Bronchial epithelial cell (primary cell): ENCODE data around the gene AGPAT3. TPM values are rescaled to one million over a fixed set of nuclear protein-coding genes. Genes with fewer than 3 reads are reported as not detected.
A peak's percentile ranks its signal among the peaks of the same experiment; 100 is the strongest.

Experiments used
- DNase-seq: peaks from one replicate; pipeline ENCODE4 v3.0.0-alpha.2; 2010; ENCODE audit warnings: low read depth
- FAIRE-seq: peaks from 2 replicates; lab custom pipeline; 2011; peaks lifted over from hg19 to GRCh38; lab: Jason Lieb, UNC
- H3K27me3 ChIP-seq: 2 replicates; pipeline ENCODE4 v1.5.1; 2011; ENCODE audit warnings: low read length; ENCODE audit not compliant: control insufficient read depth, insufficient read depth
- H3K36me3 ChIP-seq: 2 replicates; pipeline ENCODE4 v1.5.1; 2011; ENCODE audit warnings: low read length; ENCODE audit not compliant: control insufficient read depth, insufficient read depth
- H3K4me3 ChIP-seq: 2 replicates; pipeline ENCODE4 v1.5.1; 2011; ENCODE audit warnings: mild to moderate bottlenecking, low read depth, low read length, control low read depth
- total RNA-seq: library from RNA; depleted of rRNA; stranded (reverse); fragments of >200 nt; gene quantifications from 2 replicates; pipeline ENCODE4 v1.2.1, GENCODE V29; 2014
- TF ChIP-seq, protein P1 (sequence below): IDR thresholded peaks from 2 replicates; pipeline ENCODE4 v1.5.1; 2011; ENCODE audit warnings: mild to moderate bottlenecking, moderate library complexity, low read length, control low read depth, inconsistent platforms; ENCODE audit not compliant: insufficient read depth, severe bottlenecking

The AGPAT3 gene
- total RNA-seq, 1 donor from 2014 or later: 40.5 TPM

- no peak for FAIRE-seq
- peak; percentile 40 for DNase-seq
- Histone ChIP-seq H3K27me3 (no peaks in the 10 kb centered on the region), H3K4me3 (peak overlapping the region; percentile 57), H3K36me3 (peaks cover 5% of the 10 kb centered on the region)
- TF ChIP-seq, protein P1, sequence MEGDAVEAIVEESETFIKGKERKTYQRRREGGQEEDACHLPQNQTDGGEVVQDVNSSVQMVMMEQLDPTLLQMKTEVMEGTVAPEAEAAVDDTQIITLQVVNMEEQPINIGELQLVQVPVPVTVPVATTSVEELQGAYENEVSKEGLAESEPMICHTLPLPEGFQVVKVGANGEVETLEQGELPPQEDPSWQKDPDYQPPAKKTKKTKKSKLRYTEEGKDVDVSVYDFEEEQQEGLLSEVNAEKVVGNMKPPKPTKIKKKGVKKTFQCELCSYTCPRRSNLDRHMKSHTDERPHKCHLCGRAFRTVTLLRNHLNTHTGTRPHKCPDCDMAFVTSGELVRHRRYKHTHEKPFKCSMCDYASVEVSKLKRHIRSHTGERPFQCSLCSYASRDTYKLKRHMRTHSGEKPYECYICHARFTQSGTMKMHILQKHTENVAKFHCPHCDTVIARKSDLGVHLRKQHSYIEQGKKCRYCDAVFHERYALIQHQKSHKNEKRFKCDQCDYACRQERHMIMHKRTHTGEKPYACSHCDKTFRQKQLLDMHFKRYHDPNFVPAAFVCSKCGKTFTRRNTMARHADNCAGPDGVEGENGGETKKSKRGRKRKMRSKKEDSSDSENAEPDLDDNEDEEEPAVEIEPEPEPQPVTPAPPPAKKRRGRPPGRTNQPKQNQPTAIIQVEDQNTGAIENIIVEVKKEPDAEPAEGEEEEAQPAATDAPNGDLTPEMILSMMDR: no peak
Observed at GRCh38 chr21:43866659-43867331, 1.8 kb downstream of the AGPAT3 start.

GRCh38 chr21:43867332-43867703 is 2.3 kb downstream of the AGPAT3 start:
- DNase-seq (no peak), FAIRE-seq (no peak)
- peaks cover 5% of the 10 kb centered on the region for H3K36me3 ChIP-seq
- H3K4me3 ChIP-seq: no peak overlapping the region
- no peaks in the 10 kb centered on the region for H3K27me3 ChIP-seq
- TF ChIP-seq, protein P1: no peak

DNA sequence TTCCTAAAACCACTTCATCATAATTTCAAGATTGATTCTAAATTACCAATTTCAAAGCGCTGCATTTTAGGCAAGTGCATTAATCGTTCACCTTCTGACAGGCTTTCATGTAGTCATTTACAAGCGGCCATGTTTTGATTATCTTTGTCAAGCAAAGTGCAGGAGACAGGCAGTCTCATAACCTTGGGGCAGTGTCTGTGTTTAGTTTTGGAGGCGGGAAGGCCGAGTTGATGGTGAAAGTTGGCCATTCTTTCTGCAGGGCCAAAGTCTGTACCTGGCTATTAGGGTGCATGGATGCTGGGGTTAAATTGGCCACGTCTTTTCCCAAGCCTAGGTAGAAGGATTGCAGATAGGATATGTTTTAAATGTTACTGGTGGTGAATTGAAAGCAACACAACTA is 2.9 kb downstream of the AGPAT3 start:
- no peak for FAIRE-seq
- peaks cover 5% of the 10 kb centered on the region for H3K36me3 ChIP-seq
- H3K4me3 ChIP-seq: no peak overlapping the region
- H3K27me3 ChIP-seq: no peaks in the 10 kb centered on the region
- DNase-seq: no peak
- TF ChIP-seq, protein P1: no peak

GRCh38 chr21:43868461-43868860 is 3.4 kb downstream of the AGPAT3 start:
- TF ChIP-seq, protein P1: no peak
- H3K36me3 ChIP-seq: peaks cover 7% of the 10 kb centered on the region
- no peak overlapping the region for H3K4me3 ChIP-seq
- FAIRE-seq (no peak), DNase-seq (peak; percentile 61)
- no peaks in the 10 kb centered on the region for H3K27me3 ChIP-seq

- TF ChIP-seq, protein P1: no peak
- no peak for FAIRE-seq
- no peak overlapping the region for H3K4me3 ChIP-seq
- no peaks in the 10 kb centered on the region for H3K27me3 ChIP-seq
- peaks cover 7% of the 10 kb centered on the region for H3K36me3 ChIP-seq
- no peak for DNase-seq
Observed at GRCh38 chr21:43869486-43870325, 4.7 kb downstream of the AGPAT3 start.
